ENCODE measurements around the gene TAGAP. TPM values are rescaled to one million over a fixed set of nuclear protein-coding genes. Genes with fewer than 3 reads are reported as not detected.
A peak's percentile ranks its signal among the peaks of the same experiment; 100 is the strongest.

TAGAP gene
- total and polyA plus RNA-seq, 2 of the 8 experiments (the other 6 are each of a cell fraction or from before 2014, with no cell fraction given): not detected

- Histone ChIP-seq H2BK12ac (ENCODE audit: low read depth, low read length) (peak within 1 kb of the TSS; percentile 97), H3K56ac (replicated peaks; ENCODE audit: insufficient read length, low read depth, low read length) (peak within 1 kb of the TSS; percentile 99), H3K14ac (ENCODE audit: insufficient read length) (no peak within 1 kb of the TSS), H4K8ac (ENCODE audit: extremely low read depth, insufficient read depth, low read length) (peak within 1 kb of the TSS; percentile 87), H2BK5ac (ENCODE audit: low read depth, low read length) (peak within 1 kb of the TSS; percentile 85), H3K79me1 (ENCODE audit: low read depth, low read length) (no peaks in the 10 kb centered on the region), H3K27ac (ENCODE audit: low read depth, low read length) (peak within 1 kb of the TSS; percentile 92), H2AK5ac (ENCODE audit: low read depth, low read length) (no peak within 1 kb of the TSS), H3K4me1 (replicated peaks in 1 of 4; ENCODE audit: control insufficient read depth in 3 of 4, insufficient read depth in 4 of 4, low read length in 3 of 4) (peaks cover 0 to 2% (median 0%) of the 10 kb centered on the region in 4 experiments; a peak in 2 of 7 replicates), H3K27me3 (replicated peaks in 1 of 4; ENCODE audit: control insufficient read depth in 3 of 4, extremely low read depth in 1 of 4, insufficient read depth in 3 of 4, low read length in 3 of 4) (no peaks in the 10 kb centered on the region), H2BK20ac (ENCODE audit: low read length) (no peak within 1 kb of the TSS), H3K4ac (replicated peaks; ENCODE audit: insufficient read length, low read depth, low read length) (peak within 1 kb of the TSS; percentile 89), H2AFZ (ENCODE audit: low read length) (peak within 1 kb of the TSS; percentile 64; the same call in 1 of the 2 replicates), H3K9me3 (ENCODE audit: insufficient read depth in 2 of 2, low read depth in 1 of 2, low read length in 1 of 2) (no peaks in the 10 kb centered on the region), H4K20me1 (replicated peaks in 1 of 2; ENCODE audit: control insufficient read depth in 1 of 2, insufficient read depth in 2 of 2, low read length in 2 of 2) (no peaks in the 10 kb centered on the region), H3K23me2 (ENCODE audit: low read depth, low read length) (peaks cover 11% of the 10 kb centered on the region), H3K4me3 (ENCODE audit: extremely low read depth in 1 of 4, insufficient read depth in 2 of 4, low read depth in 3 of 4, low read length in 4 of 4) (peak within 1 kb of the TSS; percentile 68 to 82 (median 78)), H2BK15ac (ENCODE audit: low read length) (peak within 1 kb of the TSS; percentile 90; the same call in 1 of the 2 replicates), H3K18ac (ENCODE audit: extremely low read depth, low read length) (peak within 1 kb of the TSS; percentile 86), H4K5ac (ENCODE audit: insufficient read length, low read depth, low read length) (peak within 1 kb of the TSS; percentile 87), H3K23ac (ENCODE audit: insufficient read length) (no peak within 1 kb of the TSS), H3K79me2 (ENCODE audit: control insufficient read depth in 1 of 2, insufficient read depth in 2 of 2, low read length in 2 of 2) (no peaks in the 10 kb centered on the region), H3K36me3 (ENCODE audit: control insufficient read depth in 2 of 4, insufficient read depth in 4 of 4, low read length in 3 of 4) (no peaks in the 10 kb centered on the region), H4K91ac (replicated peaks; ENCODE audit: insufficient read length, low read length) (peak within 1 kb of the TSS; percentile 97), H3K4me2 (ENCODE audit: insufficient read depth in 1 of 2, low read depth in 2 of 2, low read length in 2 of 2) (peak within 1 kb of the TSS; percentile 89 to 94), H2BK120ac (replicated peaks; ENCODE audit: low read depth, low read length) (no peak within 1 kb of the TSS), H3K9ac (replicated peaks in 1 of 4; ENCODE audit: extremely low read depth in 1 of 4, low read depth in 3 of 4, low read length in 3 of 4) (peak within 1 kb of the TSS; percentile 78 to 94 (median 86))
- ChIA-PET CTCF (ENCODE audit: partially characterized antibody) (interaction anchor here (0.8 to 2.6 kb wide), 14 partner anchors 9 to 297 kb away, joined by 3 to 11 read pairs (median 4); no protein-coding TSS in a partner anchor), POLR2A (ENCODE audit: partially characterized antibody) (interaction anchor here (0.6 to 1.8 kb wide), 15 partner anchors 9 to 326 kb away, joined by 3 to 9 read pairs (median 4); no protein-coding TSS in a partner anchor)
- 1% methylated on average over 45 of the region's 50 CpGs; no CpG with 5 or more reads in 1 of the 2 experiments for WGBS, 2 experiments (ENCODE audit: extremely low coverage in 1 of 2, insufficient coverage in 1 of 2, insufficient read length in 1 of 2, insufficient replicate concordance in 2 of 2, low coverage in 1 of 2, low lambda C conversion rate in 2 of 2, missing lambda C conversion rate in 1 of 2)
- FAIRE-seq (no peak), DNase-seq (ENCODE audit: low read depth in 1 of 2, low spot score in 2 of 2) (peak; percentile 93 to 96)
- peak; percentile 87 for TF ChIP-seq RBBP5 (IDR thresholded peaks at IDR 0.05; ENCODE audit: borderline replicate concordance, low read depth, low read length)
- TF ChIP-seq EP300 (IDR thresholded peaks at IDR 0.05; ENCODE audit: borderline replicate concordance in 1 of 2, low read depth in 2 of 2, low read length in 2 of 2): no peak
- TF ChIP-seq YY1 (IDR thresholded peaks at IDR 0.05; ENCODE audit: low read depth, low read length): peak; percentile 84
- TF ChIP-seq CREB1 (IDR thresholded peaks at IDR 0.05): peak; percentile 62; the same call in 1 of the 2 replicates
- no peak for TF ChIP-seq CBX8 (IDR thresholded peaks at IDR 0.05; ENCODE audit: borderline replicate concordance, low read depth, low read length)
- TF ChIP-seq TAF7 (optimal IDR thresholded peaks at IDR 0.05; ENCODE audit: borderline replicate concordance, low read depth, low read length): peak; percentile 85
- no peak for TF ChIP-seq EZH2 (IDR thresholded peaks at IDR 0.05; ENCODE audit: low read depth, low read length, severe bottlenecking)
- TF ChIP-seq ATF3 (IDR thresholded peaks at IDR 0.05; ENCODE audit: insufficient read depth, low read depth, low read length): no peak; the same call in 1 of the 2 replicates
- no peak for TF ChIP-seq JUN (IDR thresholded peaks at IDR 0.05; ENCODE audit: low read depth, low read length)
- peak; percentile 42 to 48; a peak in 3 of 4 replicates for TF ChIP-seq RAD21 (IDR thresholded peaks at IDR 0.05 in 1 of 2, conservative IDR thresholded peaks at IDR 0.05 in 1 of 2; ENCODE audit: low read depth in 2 of 2, low read length in 2 of 2)
Observed at GRCh38 chr6:158999666-159000403, 45.0 kb downstream of the TAGAP start, which contains the start of gene RSPH3. Gene RSPH3 (minus strand): TSS chr6:159000202. CDS start chr6:158999550, 652 bp downstream.
